ENCODE results near the gene BRICD5. TPM values are rescaled to one million over a fixed set of nuclear protein-coding genes. Genes with fewer than 3 reads are reported as not detected.

BRICD5 gene
- polyA plus RNA-seq, 1 donor = 10.5 TPM

GRCh38 chr16:2216330-2216729 is 5.7 kb upstream of the BRICD5 start:
- no peak for DNase-seq
- no peak overlapping the region for H3K4me3 ChIP-seq (ENCODE audit: low read length)
- no peaks in the 10 kb centered on the region for H3K9me3 ChIP-seq (ENCODE audit: control insufficient read depth, low read depth, low read length)
- no peak overlapping the region for H3K27ac ChIP-seq (ENCODE audit: low read length)
- H3K4me1 ChIP-seq (ENCODE audit: control insufficient read depth, insufficient read depth, low read length) = peaks cover 16% of the 10 kb centered on the region
- peaks cover 6% of the 10 kb centered on the region for H3K36me3 ChIP-seq (ENCODE audit: control insufficient read depth, insufficient read depth, low read length)
- no peaks in the 10 kb centered on the region for H3K27me3 ChIP-seq (ENCODE audit: control insufficient read depth, insufficient read depth, low read length)
- WGBS (ENCODE audit: insufficient coverage, low lambda C conversion rate) = no CpG with 5 or more reads among the region's 4 CpGs

GRCh38 chr16:2214719-2214968 is 4.0 kb upstream of the BRICD5 start, which contains the start of gene PGP:
Gene PGP, minus strand, starts transcription at chr16:2214840. Its CDS starts 63 bp downstream, at chr16:2214777.
- H3K36me3 ChIP-seq (ENCODE audit: control insufficient read depth, insufficient read depth, low read length) = peaks cover 11% of the 10 kb centered on the region
- peak within 1 kb of the TSS; percentile 74 for H3K27ac ChIP-seq (ENCODE audit: low read length)
- peaks cover 16% of the 10 kb centered on the region for H3K4me1 ChIP-seq (ENCODE audit: control insufficient read depth, insufficient read depth, low read length)
- H3K27me3 ChIP-seq (ENCODE audit: control insufficient read depth, insufficient read depth, low read length) = no peaks in the 10 kb centered on the region
- no CpG with 5 or more reads among the region's 48 CpGs for WGBS (ENCODE audit: insufficient coverage, low lambda C conversion rate)
- DNase-seq = no peak
- H3K4me3 ChIP-seq (ENCODE audit: low read length) = peak within 1 kb of the TSS; percentile 64
- H3K9me3 ChIP-seq (ENCODE audit: control insufficient read depth, low read depth, low read length) = no peaks in the 10 kb centered on the region

GRCh38 chr16:2213817-2214718 is 3.4 kb upstream of the BRICD5 start:
- DNase-seq = no peak
- no CpG with 5 or more reads among the region's 98 CpGs for WGBS (ENCODE audit: insufficient coverage, low lambda C conversion rate)

DNA sequence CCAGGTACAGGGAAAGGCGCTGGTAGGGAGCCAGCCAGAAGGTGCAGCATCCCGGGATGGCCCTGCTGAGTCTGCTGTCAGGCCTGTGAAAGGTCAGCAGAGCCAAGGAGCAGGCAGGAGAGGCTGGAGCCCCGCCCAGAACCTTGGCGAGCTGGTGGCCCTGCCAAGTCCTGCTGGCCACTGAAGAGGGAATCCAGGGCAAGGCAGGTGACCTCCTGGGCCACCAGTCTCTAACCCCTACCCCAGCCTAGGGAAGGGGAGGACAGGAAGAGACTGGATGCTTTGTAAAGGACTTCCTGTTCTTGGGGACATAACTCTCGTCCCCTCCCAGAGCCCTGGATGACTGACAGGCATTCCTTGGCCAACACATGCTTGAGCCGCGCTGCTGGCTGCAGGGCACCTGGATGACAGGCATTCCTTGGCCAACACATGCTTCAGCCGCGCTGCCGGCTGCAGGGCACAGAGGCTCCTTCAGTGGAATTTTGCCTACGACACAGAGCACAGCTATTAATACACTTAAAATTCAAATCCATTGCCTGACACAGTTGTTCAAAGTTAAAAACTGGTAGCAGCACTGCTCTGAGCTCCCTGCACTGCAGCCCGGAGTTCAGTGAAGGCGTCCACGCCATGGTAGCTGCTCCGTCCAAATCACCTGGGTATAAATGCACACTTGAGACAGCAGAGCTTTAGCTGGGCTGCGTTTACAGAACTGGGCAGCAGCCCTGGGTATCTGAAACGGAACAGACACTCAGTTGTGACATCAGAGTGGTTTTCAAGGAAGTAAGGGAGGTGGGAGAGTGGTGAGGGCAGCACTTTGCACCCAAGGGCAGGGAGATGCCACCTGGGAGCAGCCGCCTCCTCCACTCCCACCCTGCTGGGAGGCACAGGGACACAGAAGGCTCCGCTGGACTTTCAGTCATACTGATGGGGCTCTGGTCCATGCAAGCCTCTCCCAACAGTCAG is 2.0 kb upstream of the BRICD5 start:
- H3K4me1 ChIP-seq (ENCODE audit: control insufficient read depth, insufficient read depth, low read length) = peaks cover 16% of the 10 kb centered on the region
- no peak overlapping the region for H3K27ac ChIP-seq (ENCODE audit: low read length)
- peaks cover 31% of the 10 kb centered on the region for H3K36me3 ChIP-seq (ENCODE audit: control insufficient read depth, insufficient read depth, low read length)
- peaks cover 2% of the 10 kb centered on the region for H3K9me3 ChIP-seq (ENCODE audit: control insufficient read depth, low read depth, low read length)
- DNase-seq = peak; percentile 48 to 73
- no CpG with 5 or more reads among the region's 19 CpGs for WGBS (ENCODE audit: insufficient coverage, low lambda C conversion rate)
- H3K27me3 ChIP-seq (ENCODE audit: control insufficient read depth, insufficient read depth, low read length) = no peaks in the 10 kb centered on the region
- H3K4me3 ChIP-seq (ENCODE audit: low read length) = peak overlapping the region; percentile 41

More at GRCh38 chr16:2213817-2214718, 3.4 kb upstream of the BRICD5 start:
- H3K4me1 ChIP-seq (ENCODE audit: control insufficient read depth, insufficient read depth, low read length) = peaks cover 16% of the 10 kb centered on the region
- peaks cover 2% of the 10 kb centered on the region for H3K9me3 ChIP-seq (ENCODE audit: control insufficient read depth, low read depth, low read length)
- H3K4me3 ChIP-seq (ENCODE audit: low read length) = peak overlapping the region; percentile 41
- peaks cover 17% of the 10 kb centered on the region for H3K36me3 ChIP-seq (ENCODE audit: control insufficient read depth, insufficient read depth, low read length)
- peak overlapping the region; percentile 37 for H3K27ac ChIP-seq (ENCODE audit: low read length)
- H3K27me3 ChIP-seq (ENCODE audit: control insufficient read depth, insufficient read depth, low read length) = no peaks in the 10 kb centered on the region

GRCh38 chr16:2211923-2212347 is 1.3 kb upstream of the BRICD5 start:
- H3K27me3 ChIP-seq (ENCODE audit: control insufficient read depth, insufficient read depth, low read length) = no peaks in the 10 kb centered on the region
- peaks cover 38% of the 10 kb centered on the region for H3K36me3 ChIP-seq (ENCODE audit: control insufficient read depth, insufficient read depth, low read length)
- H3K4me1 ChIP-seq (ENCODE audit: control insufficient read depth, insufficient read depth, low read length) = peaks cover 16% of the 10 kb centered on the region
- no peak overlapping the region for H3K4me3 ChIP-seq (ENCODE audit: low read length)
- no peak for DNase-seq
- H3K9me3 ChIP-seq (ENCODE audit: control insufficient read depth, low read depth, low read length) = peaks cover 2% of the 10 kb centered on the region
- H3K27ac ChIP-seq (ENCODE audit: low read length) = no peak overlapping the region
- WGBS (ENCODE audit: insufficient coverage, low lambda C conversion rate) = no CpG with 5 or more reads among the region's 11 CpGs

DNA sequence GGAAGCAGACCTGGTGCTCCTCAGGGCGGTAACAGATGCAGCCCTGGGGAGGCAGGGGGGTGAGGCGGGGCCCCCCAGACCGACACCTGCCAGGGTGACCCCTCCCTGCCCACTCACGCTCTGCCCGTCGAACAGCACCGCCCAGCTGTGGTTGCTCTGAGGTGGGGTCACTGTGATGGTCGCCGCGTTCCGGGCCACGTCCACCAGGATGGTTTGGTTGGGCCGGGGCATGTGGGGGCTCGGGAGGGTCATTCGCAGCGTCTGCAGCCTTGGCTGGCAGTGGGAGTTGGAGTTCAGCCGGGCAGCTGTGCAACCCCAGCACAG is 692 bp downstream of the BRICD5 start:
- peaks cover 2% of the 10 kb centered on the region for H3K9me3 ChIP-seq (ENCODE audit: control insufficient read depth, low read depth, low read length)
- no CpG with 5 or more reads among the region's 17 CpGs for WGBS (ENCODE audit: insufficient coverage, low lambda C conversion rate)
- no peak for DNase-seq
- no peak overlapping the region for H3K4me3 ChIP-seq (ENCODE audit: low read length)
- no peaks in the 10 kb centered on the region for H3K27me3 ChIP-seq (ENCODE audit: control insufficient read depth, insufficient read depth, low read length)
- peaks cover 23% of the 10 kb centered on the region for H3K4me1 ChIP-seq (ENCODE audit: control insufficient read depth, insufficient read depth, low read length)
- H3K27ac ChIP-seq (ENCODE audit: low read length) = no peak overlapping the region
- peaks cover 41% of the 10 kb centered on the region for H3K36me3 ChIP-seq (ENCODE audit: control insufficient read depth, insufficient read depth, low read length)

DNA sequence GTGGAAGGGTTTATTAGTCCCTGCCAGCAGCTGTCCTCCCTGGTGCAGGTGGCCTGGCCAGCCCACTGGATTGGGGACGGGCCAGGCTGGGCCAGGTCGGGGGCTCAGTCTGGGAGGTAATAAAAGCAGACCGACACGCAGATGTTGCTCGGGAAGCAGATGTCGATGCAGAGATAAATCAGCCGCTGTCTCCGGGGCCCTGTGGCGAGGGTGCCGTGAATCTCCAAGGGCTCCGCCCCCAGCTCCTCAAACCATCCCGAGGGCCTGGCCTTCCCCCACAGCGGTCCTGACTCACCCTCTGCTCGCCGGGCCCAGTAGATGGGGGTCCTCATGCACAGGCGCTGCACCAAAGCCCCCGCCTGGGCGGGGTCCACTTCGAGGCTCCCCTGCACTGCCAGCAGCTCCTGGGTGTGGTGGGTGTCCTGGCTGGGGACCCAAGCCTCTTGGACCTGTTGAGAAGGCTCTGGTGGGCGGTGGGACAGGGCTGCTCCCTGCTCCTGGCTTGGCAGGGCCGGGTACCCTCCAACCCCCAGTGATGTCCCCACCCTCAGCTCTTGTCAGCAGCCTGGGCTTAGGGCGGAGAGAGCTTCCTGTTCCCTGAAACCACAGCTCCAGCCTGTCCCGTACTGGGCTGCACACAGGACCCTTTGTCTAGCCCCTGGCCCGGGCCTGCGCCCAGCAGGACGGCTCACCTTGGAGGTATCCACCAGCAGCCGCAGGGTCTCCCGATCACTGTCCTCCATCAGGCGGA is 1.2 kb downstream of the BRICD5 start:
- no peak for DNase-seq
- H3K27ac ChIP-seq (ENCODE audit: low read length) = no peak overlapping the region
- peaks cover 2% of the 10 kb centered on the region for H3K9me3 ChIP-seq (ENCODE audit: control insufficient read depth, low read depth, low read length)
- H3K27me3 ChIP-seq (ENCODE audit: control insufficient read depth, insufficient read depth, low read length) = no peaks in the 10 kb centered on the region
- H3K4me1 ChIP-seq (ENCODE audit: control insufficient read depth, insufficient read depth, low read length) = peaks cover 26% of the 10 kb centered on the region
- H3K36me3 ChIP-seq (ENCODE audit: control insufficient read depth, insufficient read depth, low read length) = peaks cover 41% of the 10 kb centered on the region
- no peak overlapping the region for H3K4me3 ChIP-seq (ENCODE audit: low read length)
- WGBS (ENCODE audit: insufficient coverage, low lambda C conversion rate) = no CpG with 5 or more reads among the region's 29 CpGs

DNA sequence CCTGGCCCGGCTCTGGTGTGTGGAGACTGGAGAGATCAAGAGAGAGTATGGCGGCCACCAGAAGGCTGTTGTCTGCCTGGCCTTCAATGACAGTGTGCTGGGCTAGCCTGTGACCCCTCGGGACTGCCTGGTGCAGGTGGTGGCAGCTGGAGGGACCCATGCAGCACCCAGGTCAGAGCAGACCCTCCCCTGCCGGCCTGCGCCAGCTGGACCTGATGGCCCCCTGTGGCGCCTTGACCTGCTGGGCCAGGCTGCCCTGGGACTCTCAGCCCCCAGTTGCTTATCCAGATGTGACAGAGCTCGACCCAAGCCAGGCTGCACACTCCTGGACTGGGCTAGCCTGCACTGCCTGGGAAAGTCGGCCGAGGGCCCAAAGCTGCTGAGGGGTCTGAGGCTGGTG is 1.9 kb downstream of the BRICD5 start:
- H3K27me3 ChIP-seq (ENCODE audit: control insufficient read depth, insufficient read depth, low read length) = no peaks in the 10 kb centered on the region
- H3K27ac ChIP-seq (ENCODE audit: low read length) = no peak overlapping the region
- peaks cover 41% of the 10 kb centered on the region for H3K36me3 ChIP-seq (ENCODE audit: control insufficient read depth, insufficient read depth, low read length)
- no peak overlapping the region for H3K4me3 ChIP-seq (ENCODE audit: low read length)
- H3K9me3 ChIP-seq (ENCODE audit: control insufficient read depth, low read depth, low read length) = peaks cover 2% of the 10 kb centered on the region
- no peak for DNase-seq
- no CpG with 5 or more reads among the region's 9 CpGs for WGBS (ENCODE audit: insufficient coverage, low lambda C conversion rate)
- peaks cover 26% of the 10 kb centered on the region for H3K4me1 ChIP-seq (ENCODE audit: control insufficient read depth, insufficient read depth, low read length)

DNA sequence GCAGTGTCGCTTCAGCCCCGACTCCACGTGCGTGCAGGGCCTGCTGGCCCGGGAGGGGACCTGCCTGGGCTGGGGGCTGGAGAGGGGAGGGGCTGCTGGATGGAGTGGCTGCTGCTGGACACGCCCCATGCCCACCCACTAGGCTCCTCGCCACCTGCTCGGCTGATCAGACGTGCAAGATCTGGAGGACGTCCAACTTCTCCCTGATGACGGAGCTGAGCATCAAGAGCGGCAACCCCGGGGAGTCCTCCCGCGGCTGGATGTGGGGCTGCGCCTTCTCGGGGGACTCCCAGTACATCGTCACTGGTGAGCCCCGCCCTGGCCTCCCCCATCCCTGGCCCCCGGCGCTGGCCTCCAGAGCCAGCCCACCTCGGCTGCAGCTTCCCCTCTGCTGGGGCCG is 2.4 kb downstream of the BRICD5 start:
- no peak overlapping the region for H3K27ac ChIP-seq (ENCODE audit: low read length)
- peaks cover 4% of the 10 kb centered on the region for H3K9me3 ChIP-seq (ENCODE audit: control insufficient read depth, low read depth, low read length)
- H3K4me1 ChIP-seq (ENCODE audit: control insufficient read depth, insufficient read depth, low read length) = peaks cover 25% of the 10 kb centered on the region
- H3K4me3 ChIP-seq (ENCODE audit: low read length) = no peak overlapping the region
- WGBS (ENCODE audit: insufficient coverage, low lambda C conversion rate) = no CpG with 5 or more reads among the region's 23 CpGs
- H3K27me3 ChIP-seq (ENCODE audit: control insufficient read depth, insufficient read depth, low read length) = no peaks in the 10 kb centered on the region
- H3K36me3 ChIP-seq (ENCODE audit: control insufficient read depth, insufficient read depth, low read length) = peaks cover 41% of the 10 kb centered on the region
- no peak for DNase-seq

DNA sequence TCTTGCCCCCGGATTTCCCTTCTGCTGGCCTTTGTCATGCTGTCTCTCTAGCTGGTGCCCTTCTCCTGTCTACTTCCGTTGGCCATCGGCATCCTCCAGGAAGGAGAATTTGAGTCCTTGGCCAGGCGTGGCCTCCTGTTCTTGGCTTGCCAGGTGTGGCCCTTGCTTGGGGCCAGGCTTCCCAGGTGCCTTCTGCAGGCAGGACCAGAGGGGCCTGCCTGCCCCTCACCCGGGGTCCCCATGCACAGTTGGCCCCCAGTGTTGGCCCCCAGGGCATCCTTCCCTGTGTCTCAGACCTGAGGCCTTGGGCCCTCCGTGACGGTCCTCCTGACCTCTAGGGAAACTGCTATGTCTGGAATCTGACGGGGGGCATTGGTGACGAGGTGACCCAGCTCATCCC is 2.8 kb downstream of the BRICD5 start:
- no peaks in the 10 kb centered on the region for H3K27me3 ChIP-seq (ENCODE audit: control insufficient read depth, insufficient read depth, low read length)
- WGBS (ENCODE audit: insufficient coverage, low lambda C conversion rate) = no CpG with 5 or more reads among the region's 9 CpGs
- no peak overlapping the region for H3K27ac ChIP-seq (ENCODE audit: low read length)
- H3K4me3 ChIP-seq (ENCODE audit: low read length) = no peak overlapping the region
- no peak for DNase-seq
- peaks cover 41% of the 10 kb centered on the region for H3K36me3 ChIP-seq (ENCODE audit: control insufficient read depth, insufficient read depth, low read length)
- H3K4me1 ChIP-seq (ENCODE audit: control insufficient read depth, insufficient read depth, low read length) = peaks cover 20% of the 10 kb centered on the region
- H3K9me3 ChIP-seq (ENCODE audit: control insufficient read depth, low read depth, low read length) = peaks cover 5% of the 10 kb centered on the region
